Stimulated activated CD8-positive, alpha-beta memory T cell treated with anti-CD3 and anti-CD28 coated beads, Interleukin-15, amount 100 ng/mL, for 48 hours (primary cell): ENCODE results near the gene TAS2R30.

Experiments
- DNase-seq, 2 donors: peaks; one replicate each; pipeline ENCODE4 v3.0.0-alpha.2; 2020; ENCODE audit warnings: low read depth in 2 of 2

TAS2R30 gene

GRCh38 chr12:11134305-11134704 lies at the start of gene TAS2R30:
Gene TAS2R30, minus strand, starts transcription at chr12:11134644. Its CDS starts 400 bp downstream, at chr12:11134244.
- DNase-seq, result no peak

GRCh38 chr12:11183011-11183410 lies 48.6 kb upstream of the TAS2R30 start:
- no peak for DNase-seq

- DNase-seq, result no peak
Measured at GRCh38 chr12:11182529-11182928, 48.1 kb upstream of the TAS2R30 start.

GRCh38 chr12:11178250-11178649 lies 43.8 kb upstream of the TAS2R30 start:
- no peak for DNase-seq

- no peak for DNase-seq
Measured at GRCh38 chr12:11174022-11174421, 39.6 kb upstream of the TAS2R30 start.

- DNase-seq, result no peak
Measured at GRCh38 chr12:11171969-11172675, 37.7 kb upstream of the TAS2R30 start.

- DNase-seq, result peak; percentile 81 to 83
Measured at GRCh38 chr12:11171145-11171968, 36.9 kb upstream of the TAS2R30 start, which contains the start of gene SMIM10L1. Gene SMIM10L1, plus strand, starts transcription at chr12:11171194. Its CDS starts 163 bp downstream, at chr12:11171357.

GRCh38 chr12:11170810-11171144 lies 36.3 kb upstream of the TAS2R30 start:
- DNase-seq, result no peak

GRCh38 chr12:11166300-11166699 lies 31.9 kb upstream of the TAS2R30 start:
- DNase-seq, result no peak

- DNase-seq, result no peak
Measured at GRCh38 chr12:11164384-11164783, 29.9 kb upstream of the TAS2R30 start.

- DNase-seq, result no peak
Measured at GRCh38 chr12:11162502-11162901, 28.1 kb upstream of the TAS2R30 start.

- no peak for DNase-seq
Measured at GRCh38 chr12:11158885-11159444, 24.5 kb upstream of the TAS2R30 start.

GRCh38 chr12:11154400-11154925 lies 20.0 kb upstream of the TAS2R30 start:
- DNase-seq, result no peak

GRCh38 chr12:11152725-11153124 lies 18.3 kb upstream of the TAS2R30 start:
- no peak for DNase-seq

GRCh38 chr12:11150832-11151231 lies 16.4 kb upstream of the TAS2R30 start:
- DNase-seq, result no peak

- no peak for DNase-seq
Measured at GRCh38 chr12:11147420-11147819, 13.0 kb upstream of the TAS2R30 start.

- no peak for DNase-seq
Measured at GRCh38 chr12:11144297-11144696, 9.9 kb upstream of the TAS2R30 start.

GRCh38 chr12:11143352-11143751 lies 8.9 kb upstream of the TAS2R30 start:
- no peak for DNase-seq

GRCh38 chr12:11136075-11136474 lies 1.6 kb upstream of the TAS2R30 start:
- no peak for DNase-seq

GRCh38 chr12:11133816-11134215 lies 628 bp downstream of the TAS2R30 start:
- no peak for DNase-seq

GRCh38 chr12:11133162-11133561 lies 1.3 kb downstream of the TAS2R30 start:
- no peak for DNase-seq

- no peak for DNase-seq
Measured at GRCh38 chr12:11130999-11131398, 3.4 kb downstream of the TAS2R30 start.

- DNase-seq, result no peak
Measured at GRCh38 chr12:11130382-11130781, 4.1 kb downstream of the TAS2R30 start.
